Endodermal cell (in vitro differentiated cells): ENCODE data around the gene RARRES2. TPM values are rescaled to one million over a fixed set of nuclear protein-coding genes. Genes with fewer than 3 reads are reported as not detected.

ENCODE experiments used
- DNase-seq: peaks from one replicate; pipeline ENCODE4 v3.0.0-alpha.2; 2017
- H3K27ac ChIP-seq: 2 replicates; pipeline ENCODE4 v1.5.1; 2013; ENCODE audit warnings: mild to moderate bottlenecking, low read depth, low read length, moderate library complexity
- H3K27me3 ChIP-seq: 2 replicates; pipeline ENCODE4 v1.6.1; 2013; ENCODE audit warnings: mild to moderate bottlenecking, low read length, moderate library complexity; ENCODE audit not compliant: insufficient read depth, control insufficient read depth, poor library complexity, severe bottlenecking
- H3K36me3 ChIP-seq: 2 replicates; pipeline ENCODE4 v1.7.0; 2013; ENCODE audit warnings: mild to moderate bottlenecking, low read length, moderate library complexity; ENCODE audit not compliant: control insufficient read depth, insufficient read depth
- H3K4me1 ChIP-seq: one replicate; pipeline ENCODE4 v1.7.0; 2013; ENCODE audit warnings: low read length; ENCODE audit not compliant: control insufficient read depth, insufficient read depth
- H3K4me3 ChIP-seq: 2 replicates; pipeline ENCODE4 v1.5.1; 2013; ENCODE audit warnings: mild to moderate bottlenecking, low read length, moderate library complexity
- H3K9ac ChIP-seq: 2 replicates; pipeline ENCODE4 v1.6.1; 2013; ENCODE audit warnings: mild to moderate bottlenecking, low read length, moderate library complexity; ENCODE audit not compliant: poor library complexity, severe bottlenecking; ENCODE audit errors: extremely low read depth
- H3K9me3 ChIP-seq: 2 replicates; pipeline ENCODE4 v1.6.1; 2013; ENCODE audit warnings: mild to moderate bottlenecking, low read length, moderate library complexity; ENCODE audit not compliant: control insufficient read depth
- H3K27ac Mint-ChIP-seq: 2 replicates; pipeline ENCODE4 v1.8.0; 2020; ENCODE audit warnings: mixed read lengths
- H3K27me3 Mint-ChIP-seq: 2 replicates; pipeline ENCODE4 v1.8.0; 2021; ENCODE audit warnings: mild to moderate bottlenecking, mixed read lengths; ENCODE audit not compliant: insufficient read depth
- H3K36me3 Mint-ChIP-seq: 2 replicates; pipeline ENCODE4 v1.8.0; 2020; ENCODE audit warnings: low read depth, mixed read lengths
- H3K4me1 Mint-ChIP-seq: 2 replicates; pipeline ENCODE4 v1.8.0; 2020; ENCODE audit warnings: mixed read lengths
- H3K4me3 Mint-ChIP-seq: 2 replicates; pipeline ENCODE4 v1.8.0; 2020; ENCODE audit warnings: mild to moderate bottlenecking, moderate library complexity, mixed read lengths
- H3K9me3 Mint-ChIP-seq: 2 replicates; pipeline ENCODE4 v1.8.0; 2020; ENCODE audit warnings: mild to moderate bottlenecking, mixed read lengths
- WGBS, 2 experiments: methylation state at CpG; one replicate each; pipeline versions ENCODE4 v1.1.5 to v1.1.7; 2013; ENCODE audit warnings: missing lambda C conversion rate in 2 of 2, mixed read lengths in 1 of 2; ENCODE audit not compliant: insufficient coverage in 1 of 2, insufficient read length in 1 of 2; 5-methylcytosine and 5-hydroxymethylcytosine counted together
- total RNA-seq, 2 donors: library from RNA; stranded (reverse); fragmentation: NEBNext Ultra II Directional in 1 of 2; extraction: Animal tissue kit (Norgen Biotek cat#: 25700) in 1 of 2; gene quantifications; 2 replicates in 1 of 2; 3 replicates in 1 of 2; pipeline ENCODE4 v1.2.1, GENCODE V29; 2021
- TF ChIP-seq, protein P1 (sequence below): fragments of 200-600 bp; sonication (generic); conservative IDR thresholded peaks from 2 replicates; pipeline ENCODE4 v1.5.0; 2021; ENCODE audit warnings: antibody characterized with exemption, mild to moderate bottlenecking

The RARRES2 gene
- total RNA-seq, 2 donors from 2014 or later: 32.2 to 48.2 TPM

DNA sequence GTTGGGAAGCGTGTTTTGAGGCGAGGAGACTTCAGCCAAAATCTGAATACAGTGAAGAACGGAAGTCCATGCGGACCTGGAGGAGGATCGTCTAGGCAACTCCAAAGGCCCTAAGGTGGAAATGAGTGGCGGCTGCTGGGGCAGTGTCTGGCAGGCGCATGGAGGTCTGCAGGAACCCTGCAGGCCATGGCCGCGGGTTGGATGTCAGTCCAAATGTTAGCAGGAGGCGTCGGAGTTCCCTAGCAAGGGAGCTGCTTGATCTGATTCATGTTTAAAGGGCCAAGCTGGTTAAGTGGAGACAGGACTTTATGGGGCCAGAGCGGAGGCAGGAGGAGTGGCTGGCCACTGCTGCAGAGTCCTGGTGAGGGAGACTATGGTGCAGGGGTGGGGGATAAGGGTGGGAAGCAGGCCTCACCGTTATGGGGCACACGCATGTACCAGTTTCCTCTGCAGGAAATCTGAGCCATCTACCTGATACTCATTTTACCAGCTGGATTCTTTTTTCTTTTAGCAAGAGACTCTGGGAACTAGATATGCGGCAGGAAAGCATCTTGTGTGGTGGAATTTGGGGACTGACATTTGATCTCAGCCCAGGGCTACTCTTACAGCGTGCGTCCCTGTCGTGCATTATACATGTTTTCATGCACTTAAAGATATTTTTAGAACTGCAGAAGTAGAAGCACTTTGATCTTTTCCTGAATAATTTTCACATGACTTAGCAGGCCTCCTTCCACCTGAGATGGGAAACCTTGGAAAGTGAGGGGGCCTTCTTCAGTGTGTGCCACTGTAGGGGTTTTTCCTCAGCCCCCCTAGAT is 20.6 kb upstream of the RARRES2 start:
- Mint-ChIP-seq H3K27ac (no peak overlapping the region), H3K9me3 (no peaks in the 10 kb centered on the region), H3K4me1 (peaks cover 8% of the 10 kb centered on the region), H3K4me3 (no peak overlapping the region), H3K36me3 (no peaks in the 10 kb centered on the region), H3K27me3 (no peaks in the 10 kb centered on the region)
- Histone ChIP-seq H3K36me3 (no peaks in the 10 kb centered on the region), H3K4me3 (no peak overlapping the region), H3K27ac (peak overlapping the region; percentile 27), H3K4me1 (no peaks in the 10 kb centered on the region), H3K9me3 (no peaks in the 10 kb centered on the region), H3K27me3 (no peaks in the 10 kb centered on the region), H3K9ac (no peak overlapping the region)
- peak; percentile 63 for DNase-seq
- WGBS, 2 experiments: 71 to 76% methylated on average over 14 to 18 of the region's 18 CpGs
- TF ChIP-seq, protein P1, sequence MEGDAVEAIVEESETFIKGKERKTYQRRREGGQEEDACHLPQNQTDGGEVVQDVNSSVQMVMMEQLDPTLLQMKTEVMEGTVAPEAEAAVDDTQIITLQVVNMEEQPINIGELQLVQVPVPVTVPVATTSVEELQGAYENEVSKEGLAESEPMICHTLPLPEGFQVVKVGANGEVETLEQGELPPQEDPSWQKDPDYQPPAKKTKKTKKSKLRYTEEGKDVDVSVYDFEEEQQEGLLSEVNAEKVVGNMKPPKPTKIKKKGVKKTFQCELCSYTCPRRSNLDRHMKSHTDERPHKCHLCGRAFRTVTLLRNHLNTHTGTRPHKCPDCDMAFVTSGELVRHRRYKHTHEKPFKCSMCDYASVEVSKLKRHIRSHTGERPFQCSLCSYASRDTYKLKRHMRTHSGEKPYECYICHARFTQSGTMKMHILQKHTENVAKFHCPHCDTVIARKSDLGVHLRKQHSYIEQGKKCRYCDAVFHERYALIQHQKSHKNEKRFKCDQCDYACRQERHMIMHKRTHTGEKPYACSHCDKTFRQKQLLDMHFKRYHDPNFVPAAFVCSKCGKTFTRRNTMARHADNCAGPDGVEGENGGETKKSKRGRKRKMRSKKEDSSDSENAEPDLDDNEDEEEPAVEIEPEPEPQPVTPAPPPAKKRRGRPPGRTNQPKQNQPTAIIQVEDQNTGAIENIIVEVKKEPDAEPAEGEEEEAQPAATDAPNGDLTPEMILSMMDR: no peak

GRCh38 chr7:150361402-150361801 is 20.0 kb upstream of the RARRES2 start:
- Histone ChIP-seq H3K9ac (no peak overlapping the region), H3K4me1 (no peaks in the 10 kb centered on the region), H3K9me3 (no peaks in the 10 kb centered on the region), H3K4me3 (no peak overlapping the region), H3K36me3 (no peaks in the 10 kb centered on the region), H3K27ac (peak overlapping the region; percentile 27), H3K27me3 (no peaks in the 10 kb centered on the region)
- Mint-ChIP-seq H3K36me3 (no peaks in the 10 kb centered on the region), H3K4me1 (peaks cover 8% of the 10 kb centered on the region), H3K27ac (no peak overlapping the region), H3K27me3 (no peaks in the 10 kb centered on the region), H3K9me3 (no peaks in the 10 kb centered on the region), H3K4me3 (no peak overlapping the region)
- TF ChIP-seq, protein P1: no peak
- no peak for DNase-seq
- 57 to 71% methylated on average over 7 of the region's 7 CpGs for WGBS, 2 experiments

- Histone ChIP-seq H3K9me3 (no peaks in the 10 kb centered on the region), H3K9ac (no peak overlapping the region), H3K27me3 (no peaks in the 10 kb centered on the region), H3K4me3 (no peak overlapping the region), H3K4me1 (no peaks in the 10 kb centered on the region), H3K36me3 (no peaks in the 10 kb centered on the region), H3K27ac (no peak overlapping the region)
- Mint-ChIP-seq H3K27ac (no peak overlapping the region), H3K27me3 (no peaks in the 10 kb centered on the region), H3K4me1 (peaks cover 8% of the 10 kb centered on the region), H3K9me3 (no peaks in the 10 kb centered on the region), H3K36me3 (no peaks in the 10 kb centered on the region), H3K4me3 (no peak overlapping the region)
- 81 to 84% methylated on average over 4 to 5 of the region's 5 CpGs for WGBS, 2 experiments
- peak; percentile 17 for DNase-seq
- TF ChIP-seq, protein P1: no peak
Measured at GRCh38 chr7:150360363-150361058, 19.1 kb upstream of the RARRES2 start.
